H1 (cell line): ENCODE measurements around the gene AFF1. TPM values are rescaled to one million over a fixed set of nuclear protein-coding genes. Genes with fewer than 3 reads are reported as not detected.
A peak's percentile ranks its signal among the peaks of the same experiment; 100 is the strongest.

ENCODE experiments used
- ASH2L ChIP-seq: fragments of 200-600, 300-600 bp; sonication (generic); IDR thresholded peaks from one replicate; pipeline ENCODE4 v1.7.1; 2017; ENCODE audit warnings: low read length
- CTCF ChIP-seq, 3 experiments: IDR thresholded peaks; 1 replicate in 2 of 3; 2 replicates in 1 of 3; pipeline versions ENCODE4 v1.5.1 to v1.6.1; 2011; ENCODE audit warnings: low read length in 3 of 3, mild to moderate bottlenecking in 3 of 3, inconsistent platforms in 2 of 3, low read depth in 1 of 3, moderate library complexity in 1 of 3; ENCODE audit not compliant: insufficient read depth in 1 of 3; ENCODE audit errors: control extremely low read depth in 1 of 3
- EP300 ChIP-seq, 2 experiments: IDR thresholded peaks; 1 replicate in 1 of 2; 2 replicates in 1 of 2; pipeline ENCODE4 v1.6.1; 2011 to 2012; ENCODE audit warnings: low read depth in 2 of 2, low read length in 2 of 2, mild to moderate bottlenecking in 2 of 2, borderline replicate concordance in 1 of 2, inconsistent platforms in 1 of 2, moderate library complexity in 1 of 2
- FOSL1 ChIP-seq: IDR thresholded peaks from 2 replicates; pipeline ENCODE4 v1.6.1; 2011; ENCODE audit warnings: mild to moderate bottlenecking, low read depth, low read length, moderate library complexity; ENCODE audit not compliant: insufficient read depth
- HDAC6 ChIP-seq: IDR thresholded peaks from one replicate; pipeline ENCODE4 v1.7.1; 2012; ENCODE audit warnings: low read depth, mild to moderate bottlenecking, inconsistent platforms, low read length, moderate library complexity
- SAP30 ChIP-seq: fragments of 300-600 bp; sonication (generic); IDR thresholded peaks from 2 replicates; pipeline ENCODE4 v1.7.1; 2012; ENCODE audit warnings: low read length, moderate library complexity, mild to moderate bottlenecking, inconsistent platforms; ENCODE audit not compliant: insufficient read depth, insufficient replicate concordance
- TAF7 ChIP-seq: optimal IDR thresholded peaks from 2 replicates; pipeline ENCODE3; 2011; ENCODE audit warnings: low read depth, mild to moderate bottlenecking, inconsistent platforms, low read length, moderate library complexity, borderline replicate concordance
- TEAD4 ChIP-seq: IDR thresholded peaks from 2 replicates; pipeline ENCODE4 v1.6.1; 2012; ENCODE audit warnings: low read depth, low read length, inconsistent platforms, mixed read lengths
- polyA plus RNA-seq, 7 experiments: library from polyadenylated mRNA; depleted of rRNA in 3 of 7; stranded (reverse) in 5 of 7; unstranded in 2 of 7; fragments of >200 nt in 5 of 7; fragments of 200-250 nt in 2 of 7; gene quantifications; 1 replicate in 5 of 7; 2 replicates in 1 of 7; 4 replicates in 1 of 7; pipeline versions ENCODE4 v1.2.1 to v1.2.3, GENCODE V29; 2011 to 2013; ENCODE audit warnings: missing spikeins in 2 of 7, mixed read lengths in 2 of 7
- total RNA-seq: library from RNA; stranded (reverse); fragmentation: NEBNext Ultra II Directional; extraction: Animal tissue kit (Norgen Biotek cat#: 25700); gene quantifications from 2 replicates; pipeline ENCODE4 v1.2.1, GENCODE V29; 2021

Gene AFF1
- total and polyA plus RNA-seq, 2 of the 8 experiments (the other 6 are each of a cell fraction or from before 2014, with no cell fraction given): 14.8 to 85.5 TPM

- peak; percentile 11 to 36 (median 26); a peak in 2 of 4 replicates for TF ChIP-seq CTCF (IDR thresholded peaks at IDR 0.05; ENCODE audit: control extremely low read depth in 1 of 3, insufficient read depth in 1 of 3, low read depth in 1 of 3, low read length in 3 of 3)
- TF ChIP-seq EP300 (IDR thresholded peaks at IDR 0.05; ENCODE audit: borderline replicate concordance in 1 of 2, low read depth in 2 of 2, low read length in 2 of 2): no peak
- no peak for TF ChIP-seq SAP30
- no peak for TF ChIP-seq TEAD4
- TF ChIP-seq TAF7: no peak
- TF ChIP-seq HDAC6: no peak
- no peak for TF ChIP-seq ASH2L
- TF ChIP-seq FOSL1: no peak
- TF ChIP-seq, all 59 proteins: peak for 2
These were observed 123.7 kb downstream of the AFF1 start (continued) for GRCh38 chr4:87058356-87059073.
